ENCODE data around the gene CFAP99. TPM values are rescaled to one million over a fixed set of nuclear protein-coding genes. Genes with fewer than 3 reads are reported as not detected.
A peak's percentile ranks its signal among the peaks of the same experiment; 100 is the strongest.

The CFAP99 gene
- total and polyA plus RNA-seq, 9 of the 15 experiments (the other 6 are each of a cell fraction or from before 2014, with no cell fraction given) = 0.07 to 0.18 (median 0.09) TPM; not detected in 6

GRCh38 chr4:2375427-2375826 is 43.3 kb upstream of the CFAP99 start (continued):
- TF ChIP-seq KDM5B (IDR thresholded peaks at IDR 0.05; ENCODE audit: insufficient replicate concordance, low read depth, low read length) (peak; percentile 36), ATF4 (CRISPR knock-in tag; IDR thresholded peaks at IDR 0.05) (no peak), ZBTB5 (IDR thresholded peaks at IDR 0.05) (no peak), ZNF133 (CRISPR knock-in tag; IDR thresholded peaks at IDR 0.05) (no peak), HLTF (IDR thresholded peaks at IDR 0.05) (no peak), RAD21 (CRISPR knock-in tag; conservative IDR thresholded peaks at IDR 0.05 in 1 of 2, IDR thresholded peaks at IDR 0.05 in 1 of 2) (0 out of 4 replicates have a peak, but pooled peaks of 1 of the 2 experiments have one; percentile 14), CBX1 (IDR thresholded peaks at IDR 0.05; ENCODE audit: low read depth) (peak; percentile 2; the same call in 1 of the 2 replicates), L3MBTL2 (IDR thresholded peaks at IDR 0.05) (peak; percentile 56), CTCF (IDR thresholded peaks at IDR 0.05 in 2 of 3, conservative IDR thresholded peaks at IDR 0.05 in 1 of 3; ENCODE audit: insufficient read depth in 2 of 3, low read depth in 1 of 3, low read length in 3 of 3) (peak in 2 of 3 experiments; percentile 26 to 48; a peak in 1 of 6 replicates), ATF1 (CRISPR knock-in tag; IDR thresholded peaks at IDR 0.05) (no peak), ATF1 (tag; IDR thresholded peaks at IDR 0.05) (0 out of 2 replicates have a peak, but pooled peaks have one; percentile 2), IRF2 (CRISPR knock-in tag; IDR thresholded peaks at IDR 0.05) (no peak), SMARCB1 (IDR thresholded peaks at IDR 0.05; ENCODE audit: insufficient read length, low read depth) (no peak), E2F5 (CRISPR knock-in tag; IDR thresholded peaks at IDR 0.05) (no peak), CBX2 (IDR thresholded peaks at IDR 0.05; ENCODE audit: insufficient read depth, low read length, poor library complexity, severe bottlenecking) (no peak), ARID4B (CRISPR knock-in tag; IDR thresholded peaks at IDR 0.05) (no peak), HDAC1 (IDR thresholded peaks at IDR 0.05) (peak in 1 of 2 experiments; percentile 40; a peak in 1 of 4 replicates), ESRRB (CRISPR knock-in tag; IDR thresholded peaks at IDR 0.05; ENCODE audit: borderline replicate concordance) (no peak), MAFK (IDR thresholded peaks at IDR 0.05; ENCODE audit: low read length) (no peak)

All from K562 (cell line).